ENCODE data around the gene PRSS53. TPM values are rescaled to one million over a fixed set of nuclear protein-coding genes. Genes with fewer than 3 reads are reported as not detected.

The PRSS53 gene
- total and polyA plus RNA-seq, 2 experiments from 2014 or later = 0.36 to 2.7 TPM

- TF ChIP-seq ZNF462 (CRISPR knock-in tag; IDR thresholded peaks at IDR 0.05) (no peak), EZH2 (IDR thresholded peaks at IDR 0.05; ENCODE audit: low read depth, unreplicated experiment) (no peak), POLR2AphosphoS5 (IDR thresholded peaks at IDR 0.05; ENCODE audit: low read depth) (no peak), EZH2phosphoT487 (IDR thresholded peaks at IDR 0.05; ENCODE audit: unreplicated experiment) (no peak), JUNB (IDR thresholded peaks at IDR 0.05; ENCODE audit: unreplicated experiment) (no peak)
These were observed 38.3 kb downstream of the PRSS53 start (continued) for GRCh38 chr16:31050280-31051030.

GRCh38 chr16:31043898-31044481 is 44.8 kb downstream of the PRSS53 start:
- Histone ChIP-seq H3K79me2 (replicated peaks; ENCODE audit: insufficient read depth) (no peaks in the 10 kb centered on the region), H2AFZ (no peak overlapping the region), H3K27me3 (ENCODE audit: insufficient read depth) (no peaks in the 10 kb centered on the region), H4K20me1 (replicated peaks; ENCODE audit: insufficient read depth) (no peaks in the 10 kb centered on the region), H3K4me3 (no peak overlapping the region), H3K36me3 (ENCODE audit: insufficient read depth) (no peaks in the 10 kb centered on the region; the same call in 1 of the 2 replicates), H3K4me1 (ENCODE audit: insufficient read depth) (0 out of 2 replicates have a peak, but pooled peaks cover 9% of the 10 kb centered on the region), H3K9me2 (ENCODE audit: insufficient read depth) (no peaks in the 10 kb centered on the region), H3K27ac (ENCODE audit: low read depth) (no peak overlapping the region), H3K4me2 (no peak overlapping the region), H3F3A (replicated peaks; ENCODE audit: low read depth) (peaks cover 12% of the 10 kb centered on the region; the same call in 1 of the 2 replicates)
- H3K9me3 Mint-ChIP-seq = no peaks in the 10 kb centered on the region
- no peak for ATAC-seq
- H3K4me3 Mint-ChIP-seq = no peak overlapping the region
- H3K27ac Mint-ChIP-seq = no peak overlapping the region
- DNase-seq (ENCODE audit: low spot score) = no peak
- H3K27me3 Mint-ChIP-seq (ENCODE audit: insufficient read depth, low read depth, poor library complexity) = peaks cover 6% of the 10 kb centered on the region
- H3K4me1 Mint-ChIP-seq = peaks cover 3% of the 10 kb centered on the region; the same call in 1 of the 3 replicates
- peaks cover 3% of the 10 kb centered on the region for H3K36me3 Mint-ChIP-seq (ENCODE audit: low read depth)
- TF ChIP-seq ZNF331 (CRISPR knock-in tag; IDR thresholded peaks at IDR 0.05; ENCODE audit: low read depth) = no peak
- no peak for TF ChIP-seq NANOG (IDR thresholded peaks at IDR 0.05; ENCODE audit: borderline replicate concordance)
- TF ChIP-seq ZNF462 (CRISPR knock-in tag; IDR thresholded peaks at IDR 0.05) = no peak
